Right lung (tissue), 10 donors: ENCODE measurements around the gene TSPAN16. TPM values are rescaled to one million over a fixed set of nuclear protein-coding genes. Genes with fewer than 3 reads are reported as not detected.

Source experiments
- DNase-seq, 2 donors: peaks; one replicate each; pipeline ENCODE4 v3.0.0-alpha.2; 2013
- long read RNA-seq, 8 donors: transcript quantifications; one replicate each; lab custom pipeline, GENCODE V29; 2026
- polyA plus RNA-seq, 5 donors: library from polyadenylated mRNA; unstranded; fragments of 120-200 nt; gene quantifications; one replicate each; pipeline versions ENCODE4 v1.2.1 to v1.2.3, GENCODE V29; 2013; ENCODE audit warnings: inconsistent platforms in 1 of 5, low replicate concordance in 1 of 5; ENCODE audit not compliant: insufficient read length in 5 of 5, insufficient read depth in 1 of 5

The TSPAN16 gene, protein sequence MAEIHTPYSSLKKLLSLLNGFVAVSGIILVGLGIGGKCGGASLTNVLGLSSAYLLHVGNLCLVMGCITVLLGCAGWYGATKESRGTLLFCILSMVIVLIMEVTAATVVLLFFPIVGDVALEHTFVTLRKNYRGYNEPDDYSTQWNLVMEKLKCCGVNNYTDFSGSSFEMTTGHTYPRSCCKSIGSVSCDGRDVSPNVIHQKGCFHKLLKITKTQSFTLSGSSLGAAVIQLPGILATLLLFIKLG
- under 1 TPM in 1 of 5 donors, not detected in 4; 0.17 TPM for polyA plus RNA-seq
- long read RNA-seq, donor 1, partial matches to known transcripts: 94 of 209 reads
- long read RNA-seq, donor 1, other reads (novel, unspliced or antisense): 115 of 209 reads
- long read RNA-seq, donor 2: 0 reads
- long read RNA-seq, donor 3: 0 reads
- long read RNA-seq, donor 4: 0 reads
- long read RNA-seq, donor 5: 0 reads
- long read RNA-seq, donor 6: 0 reads
- long read RNA-seq, donor 7: 0 reads
- long read RNA-seq, donor 8: 0 reads

DNA sequence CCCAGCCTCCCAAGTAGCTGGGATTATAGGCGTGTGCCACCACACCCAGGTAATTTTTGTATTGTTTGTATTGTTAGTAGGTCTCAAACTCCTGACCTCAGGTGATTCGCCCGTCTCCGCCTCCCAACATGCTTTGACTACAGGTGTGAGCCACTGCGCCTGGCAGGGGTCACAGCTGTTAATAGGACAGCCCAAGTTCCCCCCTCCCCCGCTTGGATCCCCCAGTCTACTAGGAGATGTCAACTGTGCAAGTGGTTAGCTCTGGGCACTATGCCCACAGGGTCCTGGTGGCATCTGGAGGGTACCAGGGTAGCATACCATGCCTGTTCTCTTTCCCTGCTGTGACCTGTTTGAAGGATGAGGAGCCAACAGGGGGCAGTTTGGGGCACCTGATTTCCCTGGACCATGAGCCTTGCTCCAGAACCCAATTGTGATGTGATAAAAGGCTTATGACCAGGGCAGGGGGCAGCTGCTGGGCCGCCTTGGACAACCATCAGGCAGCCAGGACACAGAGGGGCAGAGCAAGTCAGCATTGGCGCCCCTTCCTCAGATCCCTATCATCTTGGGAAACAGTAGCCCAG is at the start of gene TSPAN16:
Gene TSPAN16, plus strand, starts transcription at position 496 of the 581 bp plus-strand sequence. CDS start 138 bp downstream, outside the sequence.
- no peak for DNase-seq

DNA sequence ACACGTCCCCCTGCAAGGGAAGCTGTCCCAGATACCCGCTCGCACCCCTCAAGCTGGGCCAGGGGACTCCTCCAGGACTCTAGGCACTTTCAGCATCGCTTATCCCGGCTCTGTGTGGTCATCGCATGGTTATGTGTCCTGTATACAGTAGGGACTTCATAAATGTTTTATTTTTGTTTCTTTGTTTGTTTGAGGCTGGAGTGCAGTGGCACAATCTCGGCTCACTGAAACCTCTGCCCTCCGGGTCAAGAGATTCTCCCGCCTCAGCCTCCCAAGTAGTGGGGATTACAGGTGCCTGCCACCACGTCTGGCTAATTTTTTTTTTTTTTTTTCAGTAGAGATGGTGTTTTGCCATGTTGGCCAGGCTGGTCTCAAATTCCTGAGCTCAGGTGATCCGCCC is 49.0 kb upstream of the TSPAN16 start:
- no peak for DNase-seq

DNA sequence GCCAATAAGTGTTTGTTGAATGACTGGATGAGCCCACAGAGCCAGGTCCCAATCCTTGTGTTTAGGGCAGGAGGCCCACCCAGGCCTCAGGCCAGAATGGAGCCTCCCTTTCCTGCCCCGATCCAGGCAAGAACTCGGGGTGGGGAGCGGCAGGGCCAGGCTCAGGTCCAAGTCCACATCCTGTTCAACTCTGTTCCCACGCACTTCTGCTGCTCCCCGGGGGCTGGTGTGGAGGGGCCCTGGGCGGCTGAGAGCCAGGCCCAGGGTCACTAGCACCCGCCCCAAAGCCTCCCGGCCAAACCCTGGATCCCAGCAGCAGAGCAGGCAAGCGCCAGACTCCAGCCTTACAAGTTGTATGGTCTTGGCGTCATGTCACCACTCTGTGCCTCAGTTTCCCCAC is 48.6 kb upstream of the TSPAN16 start:
- DNase-seq: peak in 1 of 2 donors; percentile 51

DNA sequence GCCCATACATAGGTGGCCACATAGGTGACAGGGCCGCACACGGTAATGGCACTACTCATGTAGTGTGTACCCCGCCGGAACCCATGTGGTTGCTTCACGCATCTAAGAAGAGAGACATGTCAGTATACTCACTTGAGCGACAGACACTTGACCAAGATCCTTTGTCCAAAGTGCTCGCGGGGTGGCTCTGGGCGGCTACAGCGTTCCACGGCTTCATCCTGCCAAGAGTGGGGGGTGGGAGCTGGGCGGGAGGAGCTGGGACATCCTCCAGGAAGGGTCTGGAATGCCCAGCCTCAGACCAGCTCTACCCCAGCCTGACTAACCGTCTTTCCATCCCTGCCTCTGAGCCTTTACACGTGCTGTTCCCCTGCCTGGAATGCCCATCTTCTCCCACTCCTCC is 48.0 kb upstream of the TSPAN16 start:
- no peak for DNase-seq

DNA sequence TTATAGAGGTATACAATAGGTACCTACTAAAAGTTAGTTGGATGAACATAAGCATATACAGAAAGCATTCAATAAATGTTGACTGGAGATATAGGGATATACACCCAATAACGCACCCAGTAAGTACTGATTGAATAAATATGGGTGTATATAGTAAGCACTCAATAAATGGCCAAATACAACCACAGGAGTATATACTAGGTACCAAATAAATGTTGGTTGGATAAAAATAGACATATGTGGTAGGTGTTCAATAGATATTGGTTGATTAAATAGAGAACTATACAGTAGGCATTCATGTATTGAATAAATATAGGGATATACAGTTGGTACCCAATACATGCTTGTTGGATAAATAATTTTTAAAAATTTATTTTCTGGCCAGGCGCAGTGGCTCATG is 47.1 kb upstream of the TSPAN16 start:
- no peak for DNase-seq

DNA sequence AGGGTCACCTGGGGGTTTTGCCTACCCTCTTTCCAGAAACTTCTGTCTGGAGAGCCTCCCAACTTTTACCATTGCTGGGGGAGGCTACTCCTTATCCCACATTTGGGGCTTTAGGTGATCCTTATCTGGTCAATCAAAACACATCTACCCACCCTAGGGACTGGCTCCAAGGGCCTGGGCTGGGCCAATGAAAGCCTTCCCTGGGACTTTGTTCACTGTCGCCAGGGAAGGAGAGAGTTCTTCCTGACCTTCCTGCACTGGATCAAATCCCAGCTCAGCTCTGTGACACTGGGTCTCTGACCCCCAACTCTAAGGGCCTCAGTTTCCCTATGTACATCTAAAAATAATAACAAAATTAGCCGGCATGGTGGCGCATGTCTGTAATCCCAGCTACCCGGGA is 44.7 kb upstream of the TSPAN16 start:
- DNase-seq: no peak

DNA sequence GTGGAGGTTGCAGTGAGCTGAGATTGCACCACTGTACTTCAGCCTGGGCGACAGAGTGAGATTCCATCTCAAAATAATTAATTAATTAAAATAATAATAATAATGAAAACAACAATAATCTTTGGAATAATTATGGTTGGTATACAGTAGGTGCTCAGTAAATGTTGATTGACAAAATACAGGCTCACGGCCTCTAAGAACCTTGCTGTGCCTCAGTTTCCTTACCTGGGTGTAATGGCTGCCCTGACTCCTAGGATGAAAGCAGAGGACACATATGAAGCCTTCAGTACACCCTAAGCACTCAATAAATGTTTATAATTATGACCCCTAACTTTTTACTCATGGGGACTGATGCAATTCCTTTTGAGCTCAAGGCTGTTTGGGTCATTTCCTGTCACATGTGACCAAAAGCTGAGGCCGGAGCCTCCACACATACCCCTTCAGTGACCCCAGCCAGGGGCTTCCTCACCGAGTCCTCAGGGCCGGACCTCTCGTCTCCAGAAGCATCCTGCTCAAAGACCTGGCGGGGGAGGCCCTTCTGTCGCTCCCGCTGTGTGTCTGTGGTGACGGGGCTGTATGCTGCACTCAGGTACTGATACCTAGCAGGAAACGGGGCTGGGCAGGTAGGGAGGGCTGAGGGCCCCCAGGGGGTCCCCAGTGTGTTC is 44.2 kb upstream of the TSPAN16 start:
- DNase-seq: no peak

DNA sequence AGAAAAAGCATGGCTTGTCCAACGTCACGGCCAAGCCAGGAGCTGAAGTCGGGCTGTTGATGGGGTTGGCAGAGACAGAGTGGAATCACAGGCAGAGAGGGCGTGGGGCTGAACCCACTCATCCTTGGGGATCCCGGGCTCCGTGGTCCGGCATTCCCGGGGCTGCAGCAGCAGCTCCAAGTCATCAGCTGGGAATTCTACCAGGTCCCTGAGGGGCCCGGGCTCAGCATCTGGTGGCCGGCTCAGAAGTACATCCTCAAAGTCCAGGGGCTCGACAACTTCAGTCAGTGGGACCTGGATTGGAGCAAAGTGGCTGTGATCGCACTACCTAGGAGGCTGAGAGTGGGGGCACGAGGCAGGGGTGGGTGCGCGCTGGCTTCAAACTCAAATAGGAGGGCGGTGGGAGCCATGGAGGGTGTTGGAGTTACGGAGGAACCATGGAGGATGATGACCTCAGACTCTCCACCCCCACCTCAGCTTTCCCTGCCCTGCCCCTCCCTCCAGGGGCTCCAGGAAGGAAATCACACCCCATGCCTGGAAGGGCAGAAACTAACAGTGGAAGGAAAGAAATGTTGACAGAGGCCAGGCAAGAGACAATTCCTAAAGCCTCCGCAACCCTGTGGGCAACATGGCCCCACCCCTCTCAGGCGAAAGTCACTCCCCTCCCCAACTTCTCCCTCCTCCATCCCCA is 43.1 kb upstream of the TSPAN16 start:
- DNase-seq: no peak

DNA sequence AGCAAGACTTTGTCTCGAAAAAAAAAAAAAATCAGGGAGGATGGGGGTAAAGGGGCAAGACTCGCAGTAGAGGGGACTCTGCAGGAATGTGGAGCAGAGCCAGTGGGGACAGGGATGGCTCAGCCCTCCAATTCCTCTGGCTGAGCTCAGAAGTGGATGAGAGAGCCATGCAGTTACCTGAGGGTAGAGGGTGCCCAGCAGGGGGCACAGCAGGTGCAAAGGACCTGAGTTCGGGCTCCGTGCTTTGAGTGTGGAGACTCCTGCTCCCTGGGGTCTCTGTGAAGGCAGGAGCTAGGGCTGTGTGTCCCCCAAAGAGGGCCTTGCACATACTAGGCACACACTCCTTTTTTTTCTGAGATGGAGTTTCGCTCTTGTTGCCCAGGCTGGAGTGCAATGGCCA is 41.3 kb upstream of the TSPAN16 start:
- no peak for DNase-seq

DNA sequence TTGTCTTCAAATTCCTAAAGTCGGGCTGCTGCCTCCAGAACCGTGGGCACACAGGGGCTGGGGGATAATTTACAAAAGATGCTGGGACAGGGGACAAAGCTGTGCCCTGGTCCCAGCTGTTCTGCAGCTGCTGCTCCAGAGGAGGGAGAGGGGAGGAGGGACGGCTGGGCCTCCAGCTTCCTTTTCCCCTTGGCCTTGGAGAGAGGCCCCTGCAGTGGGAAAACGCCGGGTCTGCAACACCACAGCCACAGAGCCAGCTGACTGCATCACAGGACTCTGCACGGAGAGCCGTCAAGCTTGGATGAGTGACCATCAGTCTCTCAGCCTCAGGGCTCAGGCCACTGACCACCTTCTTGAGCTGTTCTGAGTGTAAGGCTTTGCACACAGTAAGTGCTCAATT is 39.8 kb upstream of the TSPAN16 start:
- DNase-seq: peak; percentile 79 to 84

DNA sequence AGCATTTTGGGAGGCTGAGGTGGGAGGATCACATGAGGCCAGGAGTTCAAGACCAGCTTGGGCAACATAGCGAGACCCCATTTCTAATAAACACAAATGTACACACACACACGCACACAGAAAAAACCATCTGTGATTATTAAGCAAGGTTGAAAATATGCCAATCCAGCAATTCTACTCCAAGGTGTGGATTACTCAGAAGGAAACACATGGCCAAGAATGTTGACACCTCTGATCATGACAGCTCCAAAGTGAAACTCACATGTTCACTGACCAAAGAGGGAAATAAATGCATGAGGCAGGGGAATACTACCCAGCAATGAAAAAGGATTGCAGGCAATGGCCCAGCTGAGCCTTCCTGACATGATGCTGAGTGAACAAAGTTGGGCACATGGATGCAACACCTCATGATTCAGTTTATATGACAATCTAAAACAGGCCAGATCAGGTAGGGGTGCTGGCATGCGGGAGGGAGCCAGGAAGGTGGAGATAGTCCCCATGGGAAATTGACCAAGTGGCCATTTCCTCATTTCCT is 38.0 kb upstream of the TSPAN16 start:
- DNase-seq: no peak

DNA sequence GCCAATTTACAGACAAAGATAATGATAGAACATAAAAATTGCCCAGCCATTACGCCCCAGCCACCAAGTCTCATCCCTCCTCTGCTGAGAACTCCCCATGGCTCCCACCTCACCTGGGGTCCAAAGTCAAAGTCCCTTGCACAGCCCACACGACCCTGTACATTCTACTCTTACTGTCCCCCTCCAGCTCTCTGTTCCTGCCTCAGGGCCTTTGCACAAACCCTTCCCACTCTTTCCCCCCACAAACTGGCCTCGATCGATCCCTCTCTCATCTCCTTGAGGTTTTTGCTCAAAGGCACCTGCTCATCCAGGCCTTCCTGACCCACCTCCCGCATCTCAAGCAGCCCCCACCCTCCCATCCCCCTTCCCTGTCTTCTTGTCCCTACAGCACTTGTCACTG is 35.0 kb upstream of the TSPAN16 start:
- DNase-seq: no peak

DNA sequence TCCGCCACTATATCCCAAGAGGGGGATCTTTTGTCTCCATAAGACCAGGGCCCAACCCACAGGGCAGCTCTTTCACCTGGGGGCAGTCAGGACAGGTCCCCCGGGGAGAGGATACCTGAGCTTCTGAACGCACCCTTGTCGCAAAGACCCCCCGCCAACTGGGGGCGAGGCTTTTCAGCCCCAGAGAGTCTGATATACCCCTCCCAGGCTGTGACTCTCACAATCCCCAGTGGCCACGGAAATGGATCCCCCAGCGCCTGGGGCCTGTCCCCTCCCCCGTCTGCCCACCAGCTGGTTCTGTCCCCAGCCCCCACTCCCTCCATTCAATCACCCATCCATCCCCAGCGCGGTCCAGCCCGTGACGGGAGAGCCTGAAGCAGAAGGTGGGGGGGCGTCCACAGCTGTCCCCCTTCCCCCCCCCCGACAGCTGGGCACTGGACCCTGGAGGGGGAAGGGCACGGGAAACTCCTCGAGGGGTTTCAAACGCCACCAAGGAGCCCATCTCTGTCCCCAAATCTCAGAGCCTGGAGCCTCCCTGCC is 34.5 kb upstream of the TSPAN16 start:
- DNase-seq: no peak

DNA sequence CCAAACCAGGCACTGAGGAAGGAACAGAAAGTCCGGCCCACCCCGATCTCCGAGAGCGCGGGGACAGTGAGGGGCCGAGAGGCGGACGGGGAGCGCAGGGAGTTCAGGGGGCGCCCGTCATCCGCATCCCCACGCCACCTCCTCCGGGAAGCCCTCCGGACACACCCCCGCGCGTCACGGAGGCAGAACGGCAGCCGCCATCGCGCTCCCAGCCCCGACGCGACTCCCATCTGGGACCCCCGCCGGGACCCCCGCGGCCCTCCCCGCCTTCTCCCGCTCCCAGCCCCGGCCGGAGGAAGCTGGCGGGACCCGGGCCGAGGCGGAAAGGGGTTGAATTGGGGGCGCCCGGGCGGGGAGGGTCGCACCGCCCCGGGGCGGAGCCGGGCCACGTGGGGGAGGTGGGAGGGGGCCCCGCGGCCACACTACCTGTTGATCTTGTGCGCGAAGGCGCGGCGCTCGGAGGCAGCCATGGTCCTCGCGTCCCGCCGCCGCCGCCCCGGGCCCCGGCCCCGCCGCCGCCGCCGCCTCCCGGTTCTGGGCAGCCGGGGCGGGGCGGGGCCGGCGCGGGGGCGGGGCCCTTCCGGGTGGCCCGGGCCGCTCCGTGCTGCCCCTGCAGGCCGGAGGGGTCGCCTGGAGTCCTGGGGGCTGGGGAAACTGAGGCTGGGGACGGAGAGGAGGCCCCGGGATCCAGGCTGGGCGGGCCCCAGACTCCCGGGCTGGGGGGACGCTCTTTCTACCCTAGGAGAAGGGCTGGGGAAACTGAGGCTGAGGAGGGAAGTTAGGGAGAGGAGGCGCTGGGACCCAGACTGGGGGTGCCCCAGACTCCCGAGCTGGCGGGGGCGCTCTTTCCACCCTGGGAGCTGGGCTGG is 33.8 kb upstream of the TSPAN16 start, which contains the start of gene DOCK6:
Gene DOCK6, minus strand, starts transcription at position 554 of the 869 bp plus-strand sequence. Its CDS starts 84 bp downstream, at position 470.
- DNase-seq: no peak

DNA sequence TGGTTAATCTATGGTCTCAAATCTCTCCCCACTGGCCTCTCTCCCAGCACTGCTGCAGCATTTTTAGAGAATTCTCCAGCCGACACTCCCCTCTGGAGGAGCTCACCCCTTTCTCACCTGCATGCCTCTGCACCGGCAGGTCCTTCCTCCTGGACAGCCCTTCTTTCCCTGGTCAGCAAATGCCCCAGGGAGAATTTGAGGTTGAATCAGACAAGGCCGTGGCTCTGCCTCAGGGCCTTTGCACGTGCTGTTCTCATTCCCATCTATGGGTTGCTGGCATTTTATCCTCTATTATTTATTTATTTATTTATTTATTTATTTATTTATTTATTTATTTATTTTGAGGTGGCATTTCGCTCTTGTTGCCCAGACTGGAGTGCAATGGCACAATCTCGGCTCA is 32.2 kb upstream of the TSPAN16 start:
- no peak for DNase-seq

DNA sequence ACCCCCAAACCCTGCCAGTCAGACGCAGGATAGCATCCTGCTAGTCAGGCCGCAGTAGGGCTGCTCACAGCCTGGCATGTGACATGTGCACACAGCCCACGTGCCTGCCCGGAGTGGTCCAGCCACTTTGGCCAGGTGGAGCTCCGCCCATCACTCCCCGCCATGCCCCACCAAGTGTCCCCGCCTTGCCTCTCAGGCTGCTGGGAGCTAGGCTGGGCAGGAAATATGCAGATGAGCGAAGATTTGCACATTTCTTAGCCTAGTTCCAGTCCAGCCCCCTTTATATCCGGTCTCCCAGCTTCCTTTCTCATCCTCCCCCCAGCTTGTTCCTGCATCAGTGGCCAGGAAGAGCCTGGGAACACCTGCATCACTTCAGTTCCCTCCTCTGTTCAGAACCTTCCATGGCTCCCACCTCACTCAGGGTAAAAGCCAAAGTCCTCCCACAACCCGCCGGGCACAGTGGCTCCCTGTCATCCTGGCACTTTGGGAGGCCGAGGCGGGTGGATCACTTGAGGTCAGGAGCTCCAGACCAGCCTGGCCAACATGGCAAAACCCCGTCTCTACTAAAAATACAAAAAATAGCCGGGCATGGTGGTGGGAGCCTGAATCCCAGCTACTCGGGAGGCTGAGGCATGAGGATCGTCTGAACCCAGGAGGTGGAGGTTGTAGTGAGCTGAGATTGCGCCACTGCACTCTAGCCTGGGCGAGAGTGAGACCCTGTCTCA is 31.3 kb upstream of the TSPAN16 start:
- peak; percentile 55 to 56 for DNase-seq

DNA sequence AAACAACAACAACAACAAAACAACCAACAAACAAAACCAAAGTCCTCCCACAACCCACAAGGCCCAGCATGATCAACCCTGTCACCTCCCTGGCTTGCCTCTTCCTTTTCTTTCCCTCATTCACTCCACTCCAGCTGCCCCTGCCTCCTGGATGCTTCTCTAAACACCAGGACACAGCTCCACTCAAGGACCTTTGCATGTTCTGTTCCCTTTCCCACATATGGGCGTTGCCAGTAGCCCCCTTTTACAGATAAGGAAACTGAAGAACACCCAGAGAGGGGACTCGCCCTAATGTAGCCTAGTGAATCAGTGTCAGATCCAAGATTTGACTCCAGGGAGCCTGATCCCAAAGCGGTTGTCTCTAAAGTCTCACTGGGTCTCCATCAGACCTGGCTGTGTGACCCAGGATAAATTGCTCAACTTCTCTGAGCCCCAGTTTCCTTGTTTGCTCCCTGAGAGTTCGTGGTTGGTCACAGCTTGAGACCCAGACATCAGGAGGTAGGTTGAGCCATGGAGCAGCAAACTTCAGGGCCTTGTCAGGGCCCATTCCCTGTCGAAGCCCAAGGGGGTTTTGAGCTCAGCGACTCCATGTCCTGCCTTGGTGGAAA is 30.7 kb upstream of the TSPAN16 start:
- no peak for DNase-seq

DNA sequence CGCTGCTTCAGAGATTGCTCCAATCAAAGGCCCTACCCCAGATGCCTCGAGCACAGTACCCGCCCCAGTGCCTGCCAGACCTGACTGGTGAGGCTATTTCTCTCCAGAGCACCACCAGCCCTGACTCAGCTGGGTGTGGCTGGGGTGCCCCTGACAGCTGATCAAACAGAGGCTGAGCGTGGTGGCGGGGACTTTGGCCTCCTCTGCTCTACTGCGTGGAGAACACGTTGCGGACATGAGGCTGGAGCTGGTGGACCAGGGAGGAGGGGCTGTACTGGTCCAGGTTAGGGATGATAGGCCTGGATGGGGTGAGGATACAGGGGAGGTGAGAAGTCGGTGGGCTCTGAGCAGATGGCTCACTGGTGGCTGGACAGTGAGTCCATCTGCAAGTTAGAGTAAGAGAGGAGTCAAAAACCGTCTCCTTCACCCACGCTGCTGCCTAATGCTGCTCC is 30.1 kb upstream of the TSPAN16 start:
- DNase-seq: no peak
